Loucy (cell line): Measurements from ENCODE around the gene MCTS1.

ENCODE experiments used
- CTCF ChIP-seq: fragments of 200-600 bp; sonication (generic); conservative IDR thresholded peaks from 2 replicates; pipeline ENCODE4 v1.5.1; 2014; ENCODE audit warnings: mild to moderate bottlenecking, antibody characterized with exemption, low read length
- EZH2phosphoT487 ChIP-seq: fragments of 200-600 bp; IDR thresholded peaks from 2 replicates; pipeline ENCODE4 v1.6.1; 2018; ENCODE audit warnings: antibody characterized with exemption, mild to moderate bottlenecking, moderate library complexity, borderline replicate concordance

GRCh38 chrX:120556251-120556650 lies 47.6 kb upstream of the MCTS1 start:
- TF ChIP-seq EZH2phosphoT487 (no peak), CTCF (no peak)
